ENCODE measurements around the gene PLD6. TPM values are rescaled to one million over a fixed set of nuclear protein-coding genes. Genes with fewer than 3 reads are reported as not detected.

The PLD6 gene
- total RNA-seq, 1 donor from 2014 or later: 0.55 TPM

- Mint-ChIP-seq H3K36me3 (ENCODE audit: low read depth) (peaks cover 47% of the 10 kb centered on the region), H3K4me3 (ENCODE audit: unreplicated experiment) (no peak overlapping the region), H3K27me3 (ENCODE audit: low read depth) (no peaks in the 10 kb centered on the region), H3K9me3 (ENCODE audit: low read depth) (no peaks in the 10 kb centered on the region), H3K27ac (ENCODE audit: unreplicated experiment) (no peak overlapping the region), H3K4me1 (ENCODE audit: low read depth) (peaks cover 27% of the 10 kb centered on the region)
- DNase-seq (ENCODE audit: low spot score): no peak
- TF ChIP-seq CTCF (IDR thresholded peaks at IDR 0.05): no peak
Observed at GRCh38 chr17:17156107-17156506, 50.0 kb downstream of the PLD6 start.

GRCh38 chr17:17155568-17155967 lies 50.6 kb downstream of the PLD6 start:
- H3K27ac Mint-ChIP-seq (ENCODE audit: unreplicated experiment): no peak overlapping the region
- peaks cover 47% of the 10 kb centered on the region for H3K36me3 Mint-ChIP-seq (ENCODE audit: low read depth)

GRCh38 chr17:17154981-17155380 lies 51.2 kb downstream of the PLD6 start:
- H3K4me3 Mint-ChIP-seq (ENCODE audit: unreplicated experiment): no peak overlapping the region
- H3K4me1 Mint-ChIP-seq (ENCODE audit: low read depth): peaks cover 37% of the 10 kb centered on the region
- H3K9me3 Mint-ChIP-seq (ENCODE audit: low read depth): no peaks in the 10 kb centered on the region
- H3K27me3 Mint-ChIP-seq (ENCODE audit: low read depth): no peaks in the 10 kb centered on the region
- H3K27ac Mint-ChIP-seq (ENCODE audit: unreplicated experiment): peak overlapping the region; percentile 17
- no peak for DNase-seq (ENCODE audit: low spot score)
- no peak for TF ChIP-seq CTCF (IDR thresholded peaks at IDR 0.05)
- H3K36me3 Mint-ChIP-seq (ENCODE audit: low read depth): peaks cover 52% of the 10 kb centered on the region

More at GRCh38 chr17:17155568-17155967, 50.6 kb downstream of the PLD6 start:
- H3K9me3 Mint-ChIP-seq (ENCODE audit: low read depth): no peaks in the 10 kb centered on the region
- H3K4me1 Mint-ChIP-seq (ENCODE audit: low read depth): peaks cover 31% of the 10 kb centered on the region
- TF ChIP-seq CTCF (IDR thresholded peaks at IDR 0.05): no peak
- H3K27me3 Mint-ChIP-seq (ENCODE audit: low read depth): no peaks in the 10 kb centered on the region
- no peak for DNase-seq (ENCODE audit: low spot score)
- H3K4me3 Mint-ChIP-seq (ENCODE audit: unreplicated experiment): no peak overlapping the region

GRCh38 chr17:17154556-17154955 lies 51.6 kb downstream of the PLD6 start:
- no peak overlapping the region for H3K4me3 Mint-ChIP-seq (ENCODE audit: unreplicated experiment)
- peaks cover 37% of the 10 kb centered on the region for H3K4me1 Mint-ChIP-seq (ENCODE audit: low read depth)
- no peak overlapping the region for H3K27ac Mint-ChIP-seq (ENCODE audit: unreplicated experiment)
- peaks cover 50% of the 10 kb centered on the region for H3K36me3 Mint-ChIP-seq (ENCODE audit: low read depth)
- DNase-seq (ENCODE audit: low spot score): no peak
- no peaks in the 10 kb centered on the region for H3K27me3 Mint-ChIP-seq (ENCODE audit: low read depth)
- H3K9me3 Mint-ChIP-seq (ENCODE audit: low read depth): no peaks in the 10 kb centered on the region
- TF ChIP-seq CTCF (IDR thresholded peaks at IDR 0.05): no peak

GRCh38 chr17:17153709-17154108 lies 52.4 kb downstream of the PLD6 start:
- no peak overlapping the region for H3K27ac Mint-ChIP-seq (ENCODE audit: unreplicated experiment)
- peaks cover 37% of the 10 kb centered on the region for H3K4me1 Mint-ChIP-seq (ENCODE audit: low read depth)

More at GRCh38 chr17:17153709-17154108, 52.4 kb downstream of the PLD6 start:
- Mint-ChIP-seq H3K36me3 (ENCODE audit: low read depth) (peaks cover 45% of the 10 kb centered on the region), H3K4me3 (ENCODE audit: unreplicated experiment) (no peak overlapping the region), H3K9me3 (ENCODE audit: low read depth) (no peaks in the 10 kb centered on the region), H3K27me3 (ENCODE audit: low read depth) (no peaks in the 10 kb centered on the region)
- no peak for TF ChIP-seq CTCF (IDR thresholded peaks at IDR 0.05)
- no peak for DNase-seq (ENCODE audit: low spot score)
